ENCODE measurements around the gene RPL19. TPM values are rescaled to one million over a fixed set of nuclear protein-coding genes. Genes with fewer than 3 reads are reported as not detected.
A peak's percentile ranks its signal among the peaks of the same experiment; 100 is the strongest.

RPL19 gene
- total and polyA plus RNA-seq, 2 experiments from 2014 or later, result 1,594 to 2,627 TPM

GRCh38 chr17:39150795-39151149 is 49.3 kb upstream of the RPL19 start (continued):
- no peak for TF ChIP-seq REST (IDR thresholded peaks at IDR 0.05; ENCODE audit: unreplicated experiment)

GRCh38 chr17:39151150-39151942 is 48.7 kb upstream of the RPL19 start, which contains the start of gene PLXDC1:
PLXDC1 (minus strand) TSS chr17:39151637; CDS start chr17:39151437, 200 bp downstream.
- DNase-seq (ENCODE audit: low spot score) (no peak), ATAC-seq (peak; percentile 8)
- H3K9me2 ChIP-seq (ENCODE audit: insufficient read depth), result no peaks in the 10 kb centered on the region
- Mint-ChIP-seq H3K27me3 (ENCODE audit: insufficient read depth, low read depth, poor library complexity) (peaks cover 57% of the 10 kb centered on the region), H3K27ac (no peak within 1 kb of the TSS), H3K4me3 (peak within 1 kb of the TSS; percentile 97), H3K9me3 (peaks cover 13% of the 10 kb centered on the region), H3K4me1 (peaks cover 14% of the 10 kb centered on the region), H3K36me3 (ENCODE audit: low read depth) (peaks cover 9% of the 10 kb centered on the region)
- peaks cover 3% of the 10 kb centered on the region; the same call in 1 of the 2 replicates for H3K4me1 ChIP-seq (ENCODE audit: insufficient read depth)
- H3K4me3 ChIP-seq, result peak within 1 kb of the TSS; percentile 90
- H3K36me3 ChIP-seq (ENCODE audit: insufficient read depth), result no peaks in the 10 kb centered on the region
- peaks cover 36% of the 10 kb centered on the region for H3K27me3 ChIP-seq (ENCODE audit: insufficient read depth)
- H4K20me1 ChIP-seq (replicated peaks; ENCODE audit: insufficient read depth), result no peaks in the 10 kb centered on the region
- peak within 1 kb of the TSS; percentile 84 for H3K4me2 ChIP-seq
- H3K79me2 ChIP-seq (replicated peaks; ENCODE audit: insufficient read depth), result no peaks in the 10 kb centered on the region
- H2AFZ ChIP-seq, result peak within 1 kb of the TSS; percentile 92
- H3K27ac ChIP-seq (ENCODE audit: low read depth), result no peak within 1 kb of the TSS
- no peaks in the 10 kb centered on the region for H3F3A ChIP-seq (replicated peaks; ENCODE audit: low read depth)
- no peak for TF ChIP-seq STAT1 (IDR thresholded peaks at IDR 0.05; ENCODE audit: unreplicated experiment)
- TF ChIP-seq CREB1 (CRISPR knock-in tag; IDR thresholded peaks at IDR 0.05; ENCODE audit: low read depth), result no peak
- no peak for TF ChIP-seq JUNB (IDR thresholded peaks at IDR 0.05; ENCODE audit: unreplicated experiment)
- TF ChIP-seq ETS1 (IDR thresholded peaks at IDR 0.05), result no peak
- no peak for TF ChIP-seq EZH2phosphoT487 (IDR thresholded peaks at IDR 0.05; ENCODE audit: unreplicated experiment)
